ENCODE results near the gene MBD5.
"Not testable (repeated sequence)": the region's sequence is repeated elsewhere in the genome, so short reads cannot be mapped to it uniquely, and the experiment has no call there.

MBD5 gene

DNA sequence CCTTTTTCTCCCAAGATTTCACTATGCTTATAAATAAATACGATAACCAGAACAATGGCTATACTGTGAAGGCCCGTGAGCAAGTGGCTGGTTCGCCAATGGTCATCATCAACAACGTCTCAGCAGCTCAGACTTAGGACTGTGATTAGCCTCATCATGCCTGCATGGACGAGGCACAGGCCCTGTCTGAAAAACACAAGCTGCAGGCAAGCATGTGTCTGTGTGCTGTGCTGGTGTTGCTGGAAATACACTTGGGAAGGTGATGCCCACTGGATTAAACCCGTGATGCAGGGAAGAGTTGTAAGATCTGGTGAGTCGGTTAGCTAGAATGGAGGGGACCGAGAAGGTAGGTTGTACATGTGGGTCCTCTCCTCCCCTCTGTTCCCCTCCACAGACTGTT lies 512.1 kb downstream of the MBD5 start:
- H3K4me3 ChIP-seq (ENCODE audit: low read depth, low read length), result no peak overlapping the region
- no peak for DNase-seq (ENCODE audit: low read depth)
- TF ChIP-seq, protein P1, sequence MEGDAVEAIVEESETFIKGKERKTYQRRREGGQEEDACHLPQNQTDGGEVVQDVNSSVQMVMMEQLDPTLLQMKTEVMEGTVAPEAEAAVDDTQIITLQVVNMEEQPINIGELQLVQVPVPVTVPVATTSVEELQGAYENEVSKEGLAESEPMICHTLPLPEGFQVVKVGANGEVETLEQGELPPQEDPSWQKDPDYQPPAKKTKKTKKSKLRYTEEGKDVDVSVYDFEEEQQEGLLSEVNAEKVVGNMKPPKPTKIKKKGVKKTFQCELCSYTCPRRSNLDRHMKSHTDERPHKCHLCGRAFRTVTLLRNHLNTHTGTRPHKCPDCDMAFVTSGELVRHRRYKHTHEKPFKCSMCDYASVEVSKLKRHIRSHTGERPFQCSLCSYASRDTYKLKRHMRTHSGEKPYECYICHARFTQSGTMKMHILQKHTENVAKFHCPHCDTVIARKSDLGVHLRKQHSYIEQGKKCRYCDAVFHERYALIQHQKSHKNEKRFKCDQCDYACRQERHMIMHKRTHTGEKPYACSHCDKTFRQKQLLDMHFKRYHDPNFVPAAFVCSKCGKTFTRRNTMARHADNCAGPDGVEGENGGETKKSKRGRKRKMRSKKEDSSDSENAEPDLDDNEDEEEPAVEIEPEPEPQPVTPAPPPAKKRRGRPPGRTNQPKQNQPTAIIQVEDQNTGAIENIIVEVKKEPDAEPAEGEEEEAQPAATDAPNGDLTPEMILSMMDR (IDR thresholded peaks at IDR 0.05; ENCODE audit: insufficient read depth, low read depth, low read length, missing control alignments), result no peak

DNA sequence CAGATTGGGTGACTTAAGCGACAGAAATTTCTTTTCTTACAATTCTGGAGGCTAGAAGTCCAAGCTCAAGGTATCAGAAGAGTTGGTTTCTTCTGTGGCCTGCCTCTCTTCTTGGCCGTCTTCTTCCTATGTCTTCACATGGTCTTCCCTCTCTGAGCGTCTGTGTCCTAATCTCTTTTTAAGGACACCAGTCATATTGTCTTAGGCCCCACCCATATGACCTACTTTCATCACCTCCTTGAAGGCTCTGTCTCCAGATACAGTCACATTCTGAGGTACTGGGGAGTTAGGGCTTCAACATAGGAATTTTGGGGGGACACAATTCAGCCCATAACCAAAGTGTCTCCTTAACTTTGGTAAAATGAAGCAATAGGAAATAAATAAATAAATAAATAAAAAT lies 512.8 kb downstream of the MBD5 start:
- DNase-seq (ENCODE audit: low read depth), result no peak
- H3K4me3 ChIP-seq (ENCODE audit: low read depth, low read length), result no peak overlapping the region
- TF ChIP-seq, protein P1 (IDR thresholded peaks at IDR 0.05; ENCODE audit: insufficient read depth, low read depth, low read length, missing control alignments), result no peak

DNA sequence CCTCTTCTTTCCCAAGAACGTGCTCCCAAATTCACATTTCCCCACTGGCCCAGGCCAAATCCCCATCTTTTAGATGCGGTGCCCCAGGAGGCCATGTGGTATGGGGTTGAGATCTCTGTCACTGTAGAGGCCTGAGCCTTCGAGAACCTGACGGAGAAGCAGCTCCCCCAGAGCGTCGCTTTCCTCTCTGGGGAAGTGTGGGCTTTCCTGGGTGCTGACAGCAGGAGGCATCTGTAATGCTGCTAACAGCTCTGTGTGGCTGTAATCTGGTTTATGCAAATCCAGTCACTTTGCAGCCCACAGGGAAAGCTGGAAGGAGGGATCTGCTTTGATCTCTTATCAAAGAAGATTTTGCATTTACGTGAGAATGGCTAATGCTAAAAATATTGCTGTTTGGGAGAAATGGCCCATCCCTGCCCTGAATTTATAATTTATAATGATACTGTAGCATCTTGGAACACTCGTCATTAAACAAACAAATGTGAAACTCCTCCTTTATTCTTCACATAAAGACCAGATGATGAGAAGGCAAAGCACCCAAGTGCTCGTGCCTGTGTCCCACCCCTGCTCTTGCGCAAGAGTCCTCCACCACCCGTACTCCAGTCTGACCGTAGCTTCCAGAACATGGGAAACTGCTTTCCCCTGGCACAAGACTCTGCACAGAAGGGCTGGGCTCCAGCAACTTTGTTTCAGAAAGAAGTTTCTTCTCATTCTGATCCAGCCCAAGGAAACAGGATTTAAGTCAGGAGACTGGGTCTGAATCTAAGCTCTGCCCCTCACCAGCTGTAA lies 513.7 kb downstream of the MBD5 start:
- TF ChIP-seq, protein P1 (IDR thresholded peaks at IDR 0.05; ENCODE audit: insufficient read depth, low read depth, low read length, missing control alignments), result no peak
- DNase-seq (ENCODE audit: low read depth), result no peak
- H3K4me3 ChIP-seq (ENCODE audit: low read depth, low read length), result no peak overlapping the region

DNA sequence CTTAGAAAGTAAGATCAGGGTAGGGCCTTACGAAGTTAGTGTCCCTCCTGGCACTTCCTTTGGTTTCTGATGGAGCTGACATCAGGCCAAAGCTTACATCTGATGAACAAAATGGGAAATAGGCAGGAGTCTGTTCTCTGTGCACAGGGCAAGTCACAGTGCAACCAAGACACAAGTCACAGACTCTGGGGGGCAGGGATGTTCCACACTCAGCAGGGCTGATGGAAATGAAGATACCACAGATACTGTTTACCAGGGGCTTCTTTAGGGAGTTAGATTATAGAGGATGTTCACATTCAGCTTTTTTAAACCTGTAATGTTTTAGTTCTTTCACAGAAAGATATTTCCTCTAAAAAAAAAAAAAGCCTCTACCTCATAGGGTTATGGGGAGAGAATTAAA lies 517.5 kb downstream of the MBD5 start:
- no peak overlapping the region for H3K4me3 ChIP-seq (ENCODE audit: low read depth, low read length)
- DNase-seq (ENCODE audit: low read depth), result no peak
- TF ChIP-seq, protein P1 (IDR thresholded peaks at IDR 0.05; ENCODE audit: insufficient read depth, low read depth, low read length, missing control alignments), result no peak

DNA sequence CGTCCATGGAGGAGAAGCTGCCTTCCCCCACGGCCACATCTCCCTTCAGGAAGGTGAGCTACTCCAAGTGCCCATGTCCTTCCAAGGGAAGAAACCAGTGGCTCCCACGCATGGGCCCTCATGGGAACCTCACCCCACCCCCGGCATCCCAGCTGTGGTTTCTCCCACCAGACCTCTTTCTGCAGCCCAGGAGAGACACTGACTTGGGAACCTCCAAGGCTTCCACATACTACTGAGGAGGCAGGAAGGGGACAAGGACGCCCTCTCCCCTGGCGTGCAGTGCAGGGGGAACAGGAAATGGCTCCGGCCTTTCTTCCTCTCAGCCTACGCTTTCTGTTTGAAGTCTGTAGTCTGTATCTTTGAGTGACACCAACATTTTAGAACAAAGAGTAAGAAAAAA lies 519.1 kb downstream of the MBD5 start:
- H3K4me3 ChIP-seq (ENCODE audit: low read depth, low read length), result no peak overlapping the region
- peak; percentile 41 for DNase-seq (ENCODE audit: low read depth)
- TF ChIP-seq, protein P1 (IDR thresholded peaks at IDR 0.05; ENCODE audit: insufficient read depth, low read depth, low read length, missing control alignments), result no peak

DNA sequence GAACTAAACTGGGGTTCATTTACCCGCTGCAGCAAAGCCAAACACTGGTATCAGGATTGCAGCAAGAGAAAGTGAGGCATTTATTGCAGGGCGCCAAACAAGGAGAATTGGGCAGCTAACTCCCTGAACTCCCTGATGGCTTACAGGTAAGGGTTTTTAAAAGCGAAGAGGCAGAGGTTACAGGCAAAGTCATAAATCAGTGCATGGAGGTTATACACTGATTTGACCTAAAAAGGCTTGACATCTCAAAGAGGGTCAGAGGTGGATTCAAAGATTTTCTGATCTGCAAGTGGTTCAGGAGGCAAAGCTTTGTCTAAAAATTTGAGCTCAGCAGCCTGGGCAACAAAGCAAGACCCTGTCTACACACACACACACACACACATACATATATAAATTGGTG lies 520.9 kb downstream of the MBD5 start:
- DNase-seq (ENCODE audit: low read depth), result no peak
- TF ChIP-seq, protein P1 (IDR thresholded peaks at IDR 0.05; ENCODE audit: insufficient read depth, low read depth, low read length, missing control alignments), result no peak
- H3K4me3 ChIP-seq (ENCODE audit: low read depth, low read length), result no peak overlapping the region

DNA sequence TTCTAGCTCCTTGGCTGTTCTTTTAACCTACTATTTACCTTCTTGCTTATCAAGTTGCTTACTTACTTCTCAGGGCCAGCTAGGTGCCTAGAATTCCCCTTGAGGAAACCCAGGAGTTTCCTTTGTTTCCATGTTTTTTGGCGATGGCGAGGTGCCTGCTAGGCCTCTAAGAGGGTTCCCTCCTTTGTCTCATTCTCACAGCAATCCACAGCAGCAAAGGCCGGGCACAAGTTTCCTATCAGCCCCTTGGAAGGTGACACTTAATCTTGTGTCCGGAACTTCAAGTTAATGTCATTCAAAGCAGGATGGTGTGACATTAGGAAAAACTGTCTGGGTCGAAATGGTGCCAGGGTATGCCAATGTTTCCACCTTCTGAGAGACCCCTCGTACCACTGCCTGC lies 521.7 kb downstream of the MBD5 start:
- TF ChIP-seq, protein P1 (IDR thresholded peaks at IDR 0.05; ENCODE audit: insufficient read depth, low read depth, low read length, missing control alignments), result no peak
- no peak overlapping the region for H3K4me3 ChIP-seq (ENCODE audit: low read depth, low read length)
- no peak for DNase-seq (ENCODE audit: low read depth)

DNA sequence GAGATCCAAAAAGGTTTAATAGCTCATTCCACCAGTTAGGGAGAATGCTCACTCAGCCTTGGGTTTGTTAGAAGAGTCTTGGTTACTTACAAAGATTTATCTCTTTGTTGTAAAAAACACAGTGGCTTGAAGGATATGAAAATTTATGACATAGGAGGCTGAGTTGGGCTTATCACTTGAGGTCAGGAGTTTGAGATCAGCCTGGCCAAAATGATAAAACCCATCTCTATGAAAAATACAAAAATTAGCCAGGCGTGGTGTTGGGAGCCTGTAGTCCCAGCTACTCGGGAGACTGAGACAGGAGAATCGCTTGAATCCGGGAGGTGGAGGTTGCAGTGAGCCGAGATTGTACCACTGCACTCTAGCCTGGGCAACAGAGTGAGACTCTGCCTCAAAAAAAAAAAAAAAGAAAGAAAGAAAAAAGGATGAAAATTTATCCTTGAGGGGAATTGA lies 522.2 kb downstream of the MBD5 start:
- not testable (repeated sequence) for DNase-seq (ENCODE audit: low read depth); H3K4me3 ChIP-seq (ENCODE audit: low read depth, low read length)

Data from GM12865 (cell line).